ENCODE measurements around the gene LRRC37B.
"Not testable (repeated sequence)": the region's sequence is repeated elsewhere in the genome, so short reads cannot be mapped to it uniquely, and the experiment has no call there.

The LRRC37B gene

DNA sequence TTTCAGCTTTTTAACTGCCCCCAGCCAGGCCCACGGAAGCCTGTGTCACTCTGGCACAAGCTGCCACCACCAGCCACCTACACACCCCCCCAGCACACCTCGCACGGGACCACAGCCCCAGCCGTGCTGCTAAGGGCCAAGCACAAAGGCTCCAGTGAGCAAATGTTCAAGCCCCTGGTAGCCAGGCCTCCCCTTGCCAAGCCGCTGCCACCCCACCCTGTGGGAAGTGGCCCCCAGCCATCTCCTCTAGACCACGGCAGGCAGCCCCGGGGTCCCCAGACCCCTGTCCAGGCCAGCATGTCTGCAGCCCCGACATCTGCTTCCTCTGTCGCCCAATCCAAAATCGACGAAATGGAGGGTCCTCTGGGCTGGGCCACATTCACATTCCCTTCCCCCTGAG lies 35.1 kb downstream of the LRRC37B start:
- DNase-seq = not testable (repeated sequence)

DNA sequence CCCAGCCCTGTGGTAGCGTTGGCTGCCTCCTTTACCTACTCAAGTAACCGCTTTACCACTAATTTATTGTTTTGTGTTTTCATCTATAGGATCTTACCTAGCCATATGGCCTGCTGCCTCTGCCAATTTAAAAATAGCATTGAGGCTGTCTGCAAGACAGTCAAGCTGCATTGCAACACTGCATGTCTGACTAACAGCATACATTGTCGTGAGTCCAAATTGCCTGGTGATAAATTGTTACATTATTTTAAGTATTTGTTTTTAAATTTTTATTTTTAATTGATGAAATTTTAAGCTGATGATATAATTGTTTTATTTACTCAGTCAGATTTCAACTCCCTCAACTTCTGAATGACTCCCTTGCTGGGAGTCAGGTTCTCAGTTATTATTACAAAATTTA lies 38.4 kb downstream of the LRRC37B start:
- DNase-seq = peak; percentile 44

DNA sequence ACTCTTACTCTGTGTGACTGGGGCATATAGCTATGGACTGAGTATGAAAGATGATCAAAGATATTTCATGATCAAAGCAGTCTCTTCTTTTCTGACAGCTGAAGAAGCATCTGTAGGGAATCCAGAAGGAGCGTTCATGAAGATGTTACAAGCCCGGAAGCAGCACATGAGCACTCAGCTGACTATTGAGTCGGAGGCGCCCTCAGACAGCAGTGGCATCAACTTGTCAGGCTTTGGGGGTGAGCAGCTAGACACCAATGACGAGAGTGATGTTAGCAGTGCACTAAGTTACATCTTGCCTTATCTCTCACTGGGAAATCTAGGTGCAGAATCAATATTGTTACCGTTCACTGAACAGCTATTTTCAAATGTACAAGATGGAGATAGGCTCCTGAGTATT lies 40.5 kb downstream of the LRRC37B start:
- not testable (repeated sequence) for DNase-seq

DNA sequence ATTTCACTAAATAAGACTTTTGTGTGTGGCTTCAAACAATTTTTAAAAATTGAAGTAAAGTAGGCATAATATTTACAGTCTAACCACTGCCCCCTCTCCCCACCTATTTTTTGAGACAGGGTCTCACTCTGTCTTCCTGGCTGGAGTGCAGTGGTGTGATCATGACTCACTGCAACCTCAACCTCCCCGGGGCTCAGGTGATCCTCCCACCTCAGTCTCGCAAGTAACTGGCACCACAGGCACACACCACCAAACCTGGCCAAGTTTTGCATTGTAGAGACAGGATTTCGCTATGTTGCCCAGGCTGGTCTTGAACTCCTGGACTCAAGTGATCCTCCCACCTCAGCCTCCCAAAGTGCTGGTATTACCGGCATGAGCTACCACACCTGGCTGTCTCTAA lies 47.8 kb downstream of the LRRC37B start:
- DNase-seq = not testable (repeated sequence)

DNA sequence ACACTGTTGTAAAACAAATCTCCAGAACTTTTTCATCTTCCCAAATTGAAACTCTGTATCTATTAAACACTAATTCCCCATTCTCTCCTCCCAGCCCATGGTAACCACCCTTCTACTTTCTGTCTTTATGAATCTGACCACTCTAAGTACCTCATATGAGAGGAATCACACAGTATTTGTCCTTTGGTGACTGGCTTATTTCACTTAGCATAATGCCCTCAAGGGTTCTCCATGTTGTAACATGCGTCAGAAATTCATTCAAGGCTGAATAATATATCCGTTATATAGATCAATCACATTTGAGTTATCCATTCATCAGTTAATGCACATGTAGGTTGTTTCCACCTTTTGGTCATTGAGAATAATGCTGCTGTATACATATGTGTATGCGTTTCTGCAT lies 48.2 kb downstream of the LRRC37B start:
- not testable (repeated sequence) for DNase-seq

DNA sequence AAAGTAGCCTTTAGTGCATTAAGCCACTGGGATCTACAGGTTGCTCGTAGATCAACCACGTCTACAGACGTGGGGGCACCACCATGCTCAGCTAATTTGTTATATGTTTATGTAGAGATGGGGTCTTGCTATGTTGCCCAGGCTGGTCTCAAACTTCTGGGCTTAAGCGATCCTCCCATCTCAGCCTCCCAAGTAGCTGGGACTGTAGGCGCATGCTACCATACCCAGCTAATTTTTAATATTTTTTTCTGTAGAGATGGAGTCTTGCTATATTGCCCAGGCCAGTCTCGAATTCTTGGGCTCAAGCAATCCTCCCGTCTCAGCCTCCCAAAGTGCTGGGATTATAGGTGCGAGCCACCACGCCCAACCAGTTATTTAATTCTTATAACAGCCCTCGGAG lies 49.3 kb downstream of the LRRC37B start:
- DNase-seq = not testable (repeated sequence)

DNA sequence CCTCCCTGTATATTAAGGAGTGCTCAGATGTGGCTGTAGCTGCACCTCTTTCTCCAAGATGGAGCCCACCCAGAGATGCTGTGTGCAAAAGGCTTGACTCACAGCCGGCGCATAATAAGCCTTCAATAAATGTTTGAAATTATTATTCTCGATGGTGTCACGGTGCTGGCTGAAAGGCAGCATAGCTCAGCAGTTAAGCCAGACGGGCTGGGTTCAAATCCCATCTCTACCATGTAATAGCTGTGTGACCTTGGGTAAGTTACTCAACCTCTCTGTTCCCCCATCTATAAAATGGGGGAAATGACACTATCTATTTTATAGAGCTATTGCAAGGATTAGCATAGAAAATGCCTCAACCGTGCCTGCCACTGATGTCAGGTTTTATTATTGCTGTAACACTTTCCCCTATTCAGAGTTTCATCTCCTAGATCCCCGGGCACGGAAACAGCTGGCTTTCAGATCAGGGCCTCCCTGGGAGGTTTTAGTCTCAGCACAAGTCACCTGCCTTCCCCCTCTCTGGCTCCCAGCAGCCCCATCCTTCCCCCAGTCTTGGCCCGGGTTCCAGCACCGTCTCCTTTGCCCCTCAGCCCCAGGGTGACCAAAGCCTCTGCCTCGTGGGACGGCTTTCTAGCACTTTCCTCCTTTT lies 50.4 kb downstream of the LRRC37B start:
- DNase-seq = not testable (repeated sequence)

DNA sequence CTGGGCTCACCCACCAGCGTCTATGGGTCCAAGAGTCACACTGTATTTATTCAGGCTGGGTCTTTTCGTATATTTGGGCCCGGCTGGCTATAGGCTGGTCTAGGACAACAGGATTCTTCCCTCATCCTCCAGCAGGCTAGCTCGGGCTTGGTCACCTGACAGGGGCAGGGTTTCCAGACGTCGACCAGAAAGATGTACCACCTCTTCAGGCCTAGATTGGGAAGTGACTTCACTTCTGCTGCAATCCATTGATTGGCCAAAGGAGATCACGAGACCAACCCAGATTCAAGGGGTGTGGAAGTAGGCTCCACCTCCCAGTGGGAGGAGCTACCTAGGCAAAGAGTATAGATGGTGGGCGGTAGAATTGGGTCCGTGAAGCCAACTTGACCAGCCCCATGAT lies 53.5 kb downstream of the LRRC37B start:
- not testable (repeated sequence) for DNase-seq

DNA sequence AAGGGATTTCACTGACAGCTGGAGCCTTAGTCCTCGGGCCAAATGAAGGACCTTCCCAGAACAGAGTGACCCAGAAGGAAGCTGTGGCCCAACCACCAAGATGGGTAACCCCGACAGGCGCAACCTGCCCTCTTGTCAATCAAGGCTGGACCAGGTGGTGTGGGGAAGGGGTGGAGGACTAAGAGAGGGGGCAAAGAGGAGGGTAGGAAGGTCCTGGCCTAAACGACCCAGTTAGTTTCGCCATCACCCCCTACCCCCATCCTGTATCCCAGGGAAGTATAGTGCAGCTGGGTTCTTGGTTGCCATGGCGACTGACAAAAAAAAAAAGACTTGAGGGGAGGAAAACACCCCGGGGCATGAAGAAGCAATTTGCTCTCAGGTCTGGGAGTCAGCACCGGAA lies 54.7 kb downstream of the LRRC37B start:
- not testable (repeated sequence) for DNase-seq

DNA sequence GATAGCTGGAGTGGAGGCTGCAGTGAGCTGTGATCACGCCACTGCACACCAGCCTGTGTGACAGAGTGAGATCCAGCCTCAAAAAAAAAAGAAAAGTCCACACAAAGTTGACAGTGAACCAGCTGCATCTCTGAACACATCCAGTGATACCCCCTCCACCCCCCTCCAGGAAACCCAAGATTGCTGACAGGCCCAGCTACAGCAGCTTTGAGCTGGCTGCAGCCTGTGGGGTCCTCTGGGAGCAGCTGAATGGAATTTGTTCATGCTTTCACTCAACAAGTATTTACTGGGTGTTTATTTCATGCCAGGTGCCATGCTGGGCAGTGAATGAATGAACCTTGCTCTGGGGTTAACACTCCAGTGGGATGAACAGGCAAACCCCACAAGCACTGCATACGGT lies 56.9 kb downstream of the LRRC37B start:
- peak; percentile 3 for DNase-seq

DNA sequence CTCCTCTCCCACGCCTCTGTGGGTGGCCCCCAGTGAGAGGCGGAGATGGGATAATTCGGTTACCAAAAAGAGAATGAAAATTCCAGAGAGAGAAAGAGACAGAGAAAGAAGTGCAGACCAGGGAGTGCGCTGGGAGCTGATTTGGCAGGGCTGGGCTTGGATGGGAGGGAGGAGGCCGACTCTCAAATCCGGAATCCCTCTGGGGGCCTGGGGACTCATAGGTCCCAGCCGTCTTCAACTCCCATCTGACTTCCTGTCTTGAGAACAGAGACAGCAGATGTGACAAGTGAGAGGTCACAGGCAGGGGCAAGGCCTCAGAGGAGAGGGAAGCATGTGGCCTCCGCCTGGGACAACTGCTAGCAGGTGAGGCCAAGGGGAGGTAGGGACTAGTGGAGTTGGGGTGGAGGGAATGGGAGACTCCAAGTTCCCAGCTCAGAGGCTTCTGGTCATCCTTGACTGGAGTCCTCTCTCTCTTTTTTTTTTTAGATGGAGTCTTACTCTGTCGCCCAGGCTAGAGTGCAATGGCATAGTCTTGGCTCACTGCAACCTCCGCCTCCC lies 59.0 kb downstream of the LRRC37B start:
- not testable (repeated sequence) for DNase-seq

DNA sequence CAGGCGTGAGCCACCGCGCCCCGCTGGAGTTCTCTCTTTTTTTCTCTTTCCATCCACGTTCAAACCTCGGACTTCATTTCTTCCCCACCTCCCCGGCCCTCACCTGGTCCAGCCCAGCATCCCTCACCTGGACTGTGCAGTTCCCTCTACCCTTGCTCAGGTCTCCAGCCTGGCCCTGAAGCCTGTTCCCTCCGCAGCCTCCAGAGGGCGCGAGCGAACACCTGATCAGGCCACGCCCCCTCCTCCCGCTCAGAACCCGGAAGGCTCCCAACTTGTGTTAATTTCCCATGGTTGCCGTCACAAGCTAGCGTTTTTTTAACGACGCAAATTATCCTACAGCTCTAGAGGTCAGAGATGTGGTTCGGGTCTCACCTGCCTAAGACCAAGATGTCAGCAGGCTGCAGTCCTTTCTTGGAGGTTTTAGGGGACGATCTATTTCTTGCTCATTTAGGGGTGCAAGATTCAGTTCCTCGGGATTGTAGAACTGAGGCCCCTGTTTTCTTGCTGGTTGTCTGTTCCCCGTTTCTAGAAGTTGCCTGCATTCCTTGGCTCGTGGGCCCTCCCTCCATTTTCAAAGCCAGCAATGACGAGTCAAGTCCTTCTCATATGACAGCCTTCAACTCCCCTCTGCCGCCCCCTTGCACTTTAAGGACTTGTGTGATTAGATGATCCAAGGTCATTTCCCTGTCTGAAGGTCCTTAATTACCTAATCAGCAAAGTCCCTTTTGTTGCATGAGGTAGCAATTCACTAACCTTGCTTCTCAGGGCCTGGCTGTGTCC lies 59.9 kb downstream of the LRRC37B start:
- not testable (repeated sequence) for DNase-seq

DNA sequence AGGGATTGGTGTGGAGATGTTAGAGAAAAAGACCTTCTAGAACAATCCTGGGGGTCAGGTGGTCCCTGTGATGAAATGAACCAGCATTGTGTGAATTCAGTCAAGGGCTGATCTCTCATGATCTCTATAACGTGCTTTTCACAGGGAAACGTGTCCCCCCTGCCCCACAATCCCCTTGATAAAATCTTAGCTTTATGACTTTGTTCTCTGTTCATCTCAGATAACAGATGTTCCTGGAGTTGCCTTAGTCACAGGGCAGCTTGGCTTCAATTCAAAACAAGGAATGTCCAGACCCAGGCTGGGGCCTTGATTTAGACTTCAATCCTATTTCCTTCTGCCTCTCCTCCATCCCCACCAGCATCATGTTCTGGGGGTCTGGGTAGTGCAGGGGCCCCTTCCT lies 61.9 kb downstream of the LRRC37B start:
- DNase-seq = not testable (repeated sequence)

DNA sequence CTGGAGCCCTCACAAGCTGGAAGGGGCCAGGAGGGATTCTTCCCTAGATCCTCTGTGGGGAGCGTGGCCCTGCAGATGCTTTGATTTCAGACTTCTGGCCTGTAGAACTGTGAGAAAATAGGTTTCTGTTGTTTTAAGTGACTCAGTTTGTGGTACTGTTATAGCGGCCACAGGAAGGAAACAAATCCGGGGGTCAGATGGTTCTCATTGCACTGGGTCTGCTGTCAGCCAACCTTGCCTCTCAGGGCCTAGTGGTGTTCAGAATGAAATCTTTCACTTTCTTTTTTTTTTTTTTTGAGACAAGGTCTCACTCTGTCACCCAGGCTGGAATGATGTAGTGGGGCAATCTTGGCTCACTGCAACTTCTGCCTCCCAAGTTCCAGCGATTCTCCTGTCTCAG lies 64.8 kb downstream of the LRRC37B start:
- not testable (repeated sequence) for DNase-seq

DNA sequence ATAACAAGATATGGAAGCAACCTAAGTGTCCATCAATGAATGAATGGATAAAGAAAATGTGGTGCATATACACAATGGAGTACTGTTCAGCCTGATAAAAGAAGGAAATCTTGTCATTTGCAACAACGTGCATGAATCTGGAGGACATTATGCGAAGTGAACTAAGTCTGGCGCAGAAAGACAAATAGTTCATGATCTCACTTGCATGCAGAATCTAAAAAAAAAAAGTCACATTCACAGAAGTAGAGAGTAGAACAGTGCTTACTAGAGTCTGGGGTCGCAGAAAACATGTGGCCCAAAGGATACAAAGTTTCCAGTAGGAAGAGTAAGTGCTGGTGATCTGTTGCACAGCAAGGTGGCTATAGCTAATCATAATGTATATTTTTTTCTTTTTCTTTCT lies 65.9 kb downstream of the LRRC37B start:
- not testable (repeated sequence) for DNase-seq

DNA sequence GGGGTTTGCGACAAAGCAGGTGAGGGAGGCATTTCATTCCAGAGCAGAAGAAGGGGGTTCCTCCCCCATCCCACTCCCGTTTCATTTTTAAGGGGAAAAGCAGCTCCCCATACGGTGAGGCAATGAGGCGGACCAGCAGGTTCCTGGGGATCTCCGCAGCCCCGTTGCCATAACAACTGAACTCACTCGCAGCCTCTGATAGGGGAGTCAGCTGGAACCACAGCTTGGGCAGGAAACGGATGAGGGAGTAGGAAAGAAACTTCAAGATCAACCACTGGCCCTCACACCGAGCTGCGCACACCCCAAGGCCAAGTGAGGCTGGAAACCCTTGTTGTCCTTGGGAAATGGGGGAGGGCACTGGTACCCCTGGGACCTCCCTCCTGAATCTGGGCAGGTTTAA lies 72.6 kb downstream of the LRRC37B start:
- peak; percentile 38 for DNase-seq

DNA sequence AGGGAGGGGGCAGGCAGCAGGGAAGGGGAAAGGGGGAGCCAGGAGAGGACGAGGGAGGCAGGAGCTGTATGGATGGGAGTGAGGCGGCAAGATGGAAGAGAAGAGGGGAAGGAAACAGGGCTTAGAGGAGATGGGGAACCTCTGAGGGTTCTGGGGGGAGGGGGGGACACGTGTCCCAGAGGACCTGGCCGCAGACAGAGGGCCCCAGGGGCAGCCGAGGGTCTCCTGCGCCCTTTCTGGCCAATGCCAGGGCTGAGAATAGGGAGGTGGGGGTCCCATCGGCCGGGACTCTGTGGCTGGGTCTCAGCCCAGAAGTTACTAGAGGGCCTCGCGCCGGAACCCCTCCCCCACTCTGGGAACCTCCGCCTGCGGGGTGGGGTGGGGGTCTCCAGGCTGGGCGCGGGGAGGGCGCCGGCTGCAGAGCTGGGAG lies 76.4 kb downstream of the LRRC37B start:
- DNase-seq = peak; percentile 22

DNA sequence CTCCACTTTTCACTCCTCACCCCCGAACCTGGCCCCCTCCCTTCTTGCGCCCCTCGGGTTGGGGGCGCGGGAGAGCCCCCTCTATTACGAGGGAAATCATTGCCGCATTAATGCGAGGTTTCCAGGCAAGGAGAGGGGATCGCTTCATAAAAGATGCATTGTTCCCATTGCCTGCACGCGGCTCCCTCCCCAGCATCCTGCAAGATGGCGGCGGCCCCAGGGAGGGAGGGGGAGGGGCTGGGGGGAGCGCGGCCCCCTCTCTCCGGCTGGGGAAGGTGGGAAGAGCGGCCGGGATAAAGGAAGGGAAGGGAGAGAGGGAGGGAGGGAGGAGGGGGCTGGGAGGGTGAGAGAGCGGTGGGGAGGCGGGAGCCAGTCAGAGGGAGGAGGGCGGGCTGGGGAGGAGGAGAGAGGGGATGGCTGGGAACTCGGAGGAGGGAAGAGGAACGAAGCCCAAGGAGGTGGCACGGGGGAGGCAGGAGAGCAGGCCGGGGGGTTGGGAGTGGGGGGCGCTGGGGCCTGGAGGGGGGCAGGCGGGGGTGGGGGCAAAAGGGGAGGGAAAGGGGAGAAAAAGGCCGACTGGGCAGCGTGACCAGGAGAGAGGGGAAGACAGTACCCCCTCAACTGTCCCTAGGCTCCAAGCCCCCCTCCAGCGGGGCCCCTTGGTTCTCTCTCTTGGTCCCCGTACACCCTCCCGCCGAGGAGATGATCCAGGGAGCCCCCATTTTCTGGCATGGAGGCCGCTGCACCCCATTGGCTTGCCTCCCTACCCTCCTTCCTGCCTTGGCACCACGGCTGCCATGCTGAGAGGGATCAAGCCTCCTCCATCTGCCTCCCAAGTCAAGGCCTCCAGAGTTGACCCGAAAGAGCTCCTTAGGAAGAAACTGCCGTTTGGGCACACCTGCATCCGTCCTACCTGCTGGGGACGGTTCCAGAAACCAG lies 77.1 kb downstream of the LRRC37B start:
- peak; percentile 76 for DNase-seq

DNA sequence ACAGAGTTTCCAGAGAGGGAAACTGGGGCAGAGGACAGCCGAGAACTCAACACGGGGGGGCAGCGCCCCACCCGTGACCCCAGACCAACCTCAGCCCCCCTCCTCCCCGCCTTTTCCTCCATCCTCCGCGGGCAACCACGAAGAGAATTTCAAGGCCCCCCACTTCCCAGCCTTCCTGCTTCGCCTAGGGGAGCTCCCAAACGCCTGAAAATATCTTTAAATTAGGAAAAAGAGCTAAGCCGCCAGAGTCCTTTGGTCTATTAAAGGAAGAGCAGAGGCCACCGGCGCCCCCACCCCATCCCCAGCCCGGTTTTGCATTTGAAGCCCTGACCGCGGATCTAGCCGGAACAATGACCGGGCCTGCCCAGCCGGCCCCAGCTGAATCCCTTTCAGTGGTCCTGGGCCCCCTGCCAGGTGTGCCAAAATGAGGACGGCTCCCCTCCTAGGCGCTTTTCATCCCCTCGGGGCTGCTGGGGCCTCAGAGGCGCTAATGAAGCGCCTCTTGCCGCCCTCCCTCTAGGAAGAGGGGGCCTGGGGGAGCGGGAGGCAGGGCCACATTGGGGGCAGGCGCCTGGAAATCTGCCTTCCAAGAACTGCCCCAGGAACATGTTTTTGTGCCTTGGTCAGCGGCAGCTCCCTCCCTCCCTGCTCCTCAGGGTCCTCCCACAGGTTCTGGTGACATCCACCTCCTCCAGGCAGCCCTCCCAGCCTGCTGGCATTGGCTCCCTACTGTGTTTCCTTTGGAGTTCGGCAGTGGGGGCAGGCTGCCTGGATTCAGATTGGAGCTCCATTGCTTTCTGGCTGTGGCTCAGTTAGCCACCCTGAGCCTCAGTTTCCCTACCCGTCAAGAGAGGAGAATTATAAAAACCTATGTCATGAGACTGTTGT lies 78.0 kb downstream of the LRRC37B start:
- DNase-seq = peak; percentile 22

DNA sequence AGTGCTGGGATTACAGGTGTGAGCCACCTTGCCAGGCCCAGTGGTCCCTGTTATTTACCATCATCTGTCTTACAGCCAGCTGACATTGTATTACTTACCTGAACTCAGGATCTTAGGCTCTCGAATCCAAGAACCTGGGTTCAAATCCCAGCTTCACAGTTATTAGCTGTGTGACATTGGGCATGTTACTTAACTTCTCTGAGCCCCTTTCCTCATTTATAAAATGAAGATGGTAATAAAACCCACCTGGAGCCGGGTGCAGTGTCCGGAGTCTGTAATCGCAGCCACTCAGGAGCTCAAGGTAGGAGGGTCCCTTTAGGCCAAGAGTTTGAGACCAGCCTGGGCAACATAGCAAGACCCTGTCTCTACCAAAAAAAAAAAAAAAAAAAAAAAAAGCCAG lies 79.7 kb downstream of the LRRC37B start:
- not testable (repeated sequence) for DNase-seq

DNA sequence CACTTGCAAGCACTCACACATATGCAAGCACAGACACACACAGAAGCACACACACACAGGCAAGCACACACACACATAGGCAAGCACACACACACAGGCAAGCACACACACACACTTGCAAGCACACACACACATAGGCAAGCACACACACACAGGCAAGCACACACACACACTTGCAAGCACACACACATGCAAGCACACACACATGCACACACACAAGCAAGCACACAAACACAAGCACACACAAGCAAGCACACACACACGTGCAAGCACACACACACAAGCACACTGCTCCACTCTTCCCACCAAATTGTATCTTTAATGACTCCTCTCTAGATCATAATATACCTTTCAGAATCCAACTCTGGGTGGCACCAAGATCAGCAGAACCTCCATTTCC lies 84.9 kb downstream of the LRRC37B start:
- DNase-seq = not testable (repeated sequence)

DNA sequence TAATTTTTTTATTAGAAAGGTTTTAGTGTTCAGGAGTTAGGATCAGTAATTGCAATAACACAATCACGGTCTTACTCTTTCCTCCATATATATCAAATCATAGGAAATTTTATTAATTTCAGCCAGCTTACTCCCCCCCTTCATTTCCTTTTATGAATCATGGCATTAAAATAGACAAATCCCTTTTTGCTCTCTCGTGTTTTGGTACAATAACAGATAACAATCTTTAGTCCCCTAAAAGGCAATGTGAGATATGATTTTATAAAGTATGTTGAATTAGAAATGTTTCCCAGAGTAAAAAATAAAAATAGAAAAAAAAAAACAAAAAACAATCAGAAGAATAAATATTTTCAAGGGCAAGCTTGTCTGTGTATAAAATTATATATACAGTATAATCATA lies 92.5 kb downstream of the LRRC37B start:
- no peak for DNase-seq

Data from NCI-H2171 treated with DMSO at 0.1 percent for 48 hours (cell line).